Measurements from ENCODE around the gene NYNRIN.
A peak's percentile ranks its signal among the peaks of the same experiment; 100 is the strongest.

NYNRIN gene

GRCh38 chr14:24392325-24393091 lies 6.3 kb upstream of the NYNRIN start:
- no peak overlapping the region for H2AFZ ChIP-seq (ENCODE audit: low read length)
- no peak for TF ChIP-seq EZH2 (IDR thresholded peaks at IDR 0.05; ENCODE audit: borderline replicate concordance, low read length)
- TF ChIP-seq, protein P1, sequence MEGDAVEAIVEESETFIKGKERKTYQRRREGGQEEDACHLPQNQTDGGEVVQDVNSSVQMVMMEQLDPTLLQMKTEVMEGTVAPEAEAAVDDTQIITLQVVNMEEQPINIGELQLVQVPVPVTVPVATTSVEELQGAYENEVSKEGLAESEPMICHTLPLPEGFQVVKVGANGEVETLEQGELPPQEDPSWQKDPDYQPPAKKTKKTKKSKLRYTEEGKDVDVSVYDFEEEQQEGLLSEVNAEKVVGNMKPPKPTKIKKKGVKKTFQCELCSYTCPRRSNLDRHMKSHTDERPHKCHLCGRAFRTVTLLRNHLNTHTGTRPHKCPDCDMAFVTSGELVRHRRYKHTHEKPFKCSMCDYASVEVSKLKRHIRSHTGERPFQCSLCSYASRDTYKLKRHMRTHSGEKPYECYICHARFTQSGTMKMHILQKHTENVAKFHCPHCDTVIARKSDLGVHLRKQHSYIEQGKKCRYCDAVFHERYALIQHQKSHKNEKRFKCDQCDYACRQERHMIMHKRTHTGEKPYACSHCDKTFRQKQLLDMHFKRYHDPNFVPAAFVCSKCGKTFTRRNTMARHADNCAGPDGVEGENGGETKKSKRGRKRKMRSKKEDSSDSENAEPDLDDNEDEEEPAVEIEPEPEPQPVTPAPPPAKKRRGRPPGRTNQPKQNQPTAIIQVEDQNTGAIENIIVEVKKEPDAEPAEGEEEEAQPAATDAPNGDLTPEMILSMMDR (IDR thresholded peaks at IDR 0.05; ENCODE audit: low read length): peak; percentile 24; the same call in 1 of the 2 replicates
- H3K9ac ChIP-seq (ENCODE audit: low read length): no peak overlapping the region; the same call in 1 of the 2 replicates
- peaks cover 8% of the 10 kb centered on the region; the same call in 1 of the 2 replicates for H3K27me3 ChIP-seq (ENCODE audit: insufficient read depth, low read length)
- H3F3A ChIP-seq (ENCODE audit: insufficient read depth, low read length): no peaks in the 10 kb centered on the region
- no peaks in the 10 kb centered on the region for H3K36me3 ChIP-seq (ENCODE audit: insufficient read depth, low read length)
- H3K4me1 ChIP-seq (ENCODE audit: insufficient read depth, low read length, severe bottlenecking): peaks cover 35% of the 10 kb centered on the region
- 0 out of 2 replicates have a peak overlapping the region, but pooled peaks have one; percentile 31 for H3K4me2 ChIP-seq (ENCODE audit: low read length)
- H3K79me2 ChIP-seq (ENCODE audit: insufficient read depth, low read length): no peaks in the 10 kb centered on the region
- H3K27ac ChIP-seq (ENCODE audit: low read depth, low read length, poor library complexity, severe bottlenecking): no peak overlapping the region
- no peaks in the 10 kb centered on the region for H3K9me2 ChIP-seq (ENCODE audit: low read depth, low read length)
- no peaks in the 10 kb centered on the region for H4K20me1 ChIP-seq (ENCODE audit: insufficient read depth, low read length)
- H3K9me3 ChIP-seq (ENCODE audit: low read length): no peaks in the 10 kb centered on the region
- H3K4me3 ChIP-seq (ENCODE audit: low read depth, low read length, poor library complexity, severe bottlenecking): no peak overlapping the region

GRCh38 chr14:24394275-24394674 lies 4.5 kb upstream of the NYNRIN start:
- Histone ChIP-seq H3K9ac (ENCODE audit: low read length) (no peak overlapping the region), H3K4me1 (ENCODE audit: insufficient read depth, low read length, severe bottlenecking) (peaks cover 40% of the 10 kb centered on the region), H3K27ac (ENCODE audit: low read depth, low read length, poor library complexity, severe bottlenecking) (no peak overlapping the region), H4K20me1 (ENCODE audit: insufficient read depth, low read length) (no peaks in the 10 kb centered on the region), H3K27me3 (ENCODE audit: insufficient read depth, low read length) (0 out of 2 replicates have a peak, but pooled peaks cover under 1% of the 10 kb centered on the region), H3K36me3 (ENCODE audit: insufficient read depth, low read length) (no peaks in the 10 kb centered on the region), H3K79me2 (ENCODE audit: insufficient read depth, low read length) (no peaks in the 10 kb centered on the region), H3K4me3 (ENCODE audit: low read depth, low read length, poor library complexity, severe bottlenecking) (no peak overlapping the region), H3F3A (ENCODE audit: insufficient read depth, low read length) (no peaks in the 10 kb centered on the region), H3K9me3 (ENCODE audit: low read length) (no peaks in the 10 kb centered on the region), H3K9me2 (ENCODE audit: low read depth, low read length) (no peaks in the 10 kb centered on the region), H3K4me2 (ENCODE audit: low read length) (no peak overlapping the region), H2AFZ (ENCODE audit: low read length) (no peak overlapping the region)
- TF ChIP-seq, protein P1 (IDR thresholded peaks at IDR 0.05; ENCODE audit: low read length): peak; percentile 15; the same call in 1 of the 2 replicates
- no peak for TF ChIP-seq EZH2 (IDR thresholded peaks at IDR 0.05; ENCODE audit: borderline replicate concordance, low read length)

DNA sequence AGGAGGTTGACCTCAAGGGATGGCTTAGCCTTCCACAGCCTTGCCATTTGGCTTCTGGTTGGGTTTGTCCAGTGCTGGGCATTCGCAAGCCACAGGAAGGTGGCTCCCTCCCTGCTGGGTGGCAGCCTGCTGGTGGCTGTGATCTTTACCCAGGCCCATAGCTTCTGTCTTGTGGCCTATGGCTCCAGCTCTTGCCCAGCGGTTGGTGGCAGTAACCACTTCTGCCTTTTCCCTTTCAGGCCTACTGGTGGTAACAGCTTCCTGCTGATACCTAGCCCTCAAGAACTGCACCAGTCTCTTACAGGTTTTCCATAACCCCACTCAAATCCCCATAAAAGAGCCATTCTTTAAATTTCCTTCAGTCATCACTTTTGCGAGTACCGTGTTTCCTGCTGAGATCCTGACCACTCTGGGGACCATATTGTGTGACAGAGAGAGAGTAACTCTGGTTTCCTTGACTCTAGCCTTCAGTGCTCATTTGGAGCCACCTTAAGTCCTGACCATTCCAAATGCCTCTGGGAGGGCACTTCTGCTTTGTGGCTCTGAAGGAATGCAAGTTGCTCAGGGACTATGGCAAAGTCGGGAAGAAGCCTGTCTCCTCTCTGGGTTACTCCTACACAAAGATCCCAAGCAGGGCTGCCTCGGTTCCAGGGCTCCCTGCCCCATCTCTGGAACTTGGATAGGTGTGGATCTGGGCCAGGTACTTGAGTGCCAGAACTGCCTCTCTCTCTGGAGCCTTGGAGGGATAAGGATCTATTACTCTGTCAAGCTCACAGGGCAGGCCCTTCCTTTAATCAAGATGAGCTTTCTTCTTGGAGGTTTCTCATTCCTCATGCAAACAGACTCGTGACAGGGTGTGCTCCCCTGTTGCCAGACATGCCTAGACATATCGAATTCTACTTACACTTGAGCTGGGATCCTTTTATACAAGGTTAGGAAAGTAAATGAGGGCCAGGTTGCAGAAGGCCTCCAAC lies 2.9 kb upstream of the NYNRIN start:
- H3K4me2 ChIP-seq (ENCODE audit: low read length): no peak overlapping the region
- H3F3A ChIP-seq (ENCODE audit: insufficient read depth, low read length): no peaks in the 10 kb centered on the region
- no peaks in the 10 kb centered on the region for H3K9me2 ChIP-seq (ENCODE audit: low read depth, low read length)
- H3K27ac ChIP-seq (ENCODE audit: low read depth, low read length, poor library complexity, severe bottlenecking): no peak overlapping the region
- H3K27me3 ChIP-seq (ENCODE audit: insufficient read depth, low read length): no peaks in the 10 kb centered on the region
- H4K20me1 ChIP-seq (ENCODE audit: insufficient read depth, low read length): no peaks in the 10 kb centered on the region
- no peaks in the 10 kb centered on the region for H3K9me3 ChIP-seq (ENCODE audit: low read length)
- no peak overlapping the region for H2AFZ ChIP-seq (ENCODE audit: low read length)
- TF ChIP-seq EZH2 (IDR thresholded peaks at IDR 0.05; ENCODE audit: borderline replicate concordance, low read length): no peak
- TF ChIP-seq, protein P1 (IDR thresholded peaks at IDR 0.05; ENCODE audit: low read length): no peak
- H3K79me2 ChIP-seq (ENCODE audit: insufficient read depth, low read length): no peaks in the 10 kb centered on the region
- H3K4me3 ChIP-seq (ENCODE audit: low read depth, low read length, poor library complexity, severe bottlenecking): no peak overlapping the region
- H3K36me3 ChIP-seq (ENCODE audit: insufficient read depth, low read length): no peaks in the 10 kb centered on the region
- H3K4me1 ChIP-seq (ENCODE audit: insufficient read depth, low read length, severe bottlenecking): peaks cover 41% of the 10 kb centered on the region
- no peak overlapping the region for H3K9ac ChIP-seq (ENCODE audit: low read length)
